GM21447 (cell line): Measurements from ENCODE around the gene GABRB1.

Experiments
- ATAC-seq: cut with Tn5 transposase; IDR thresholded peaks from one replicate; pipeline ENCODE4 v1.9.1; 2021; ENCODE audit not compliant: unreplicated experiment

The GABRB1 gene

DNA sequence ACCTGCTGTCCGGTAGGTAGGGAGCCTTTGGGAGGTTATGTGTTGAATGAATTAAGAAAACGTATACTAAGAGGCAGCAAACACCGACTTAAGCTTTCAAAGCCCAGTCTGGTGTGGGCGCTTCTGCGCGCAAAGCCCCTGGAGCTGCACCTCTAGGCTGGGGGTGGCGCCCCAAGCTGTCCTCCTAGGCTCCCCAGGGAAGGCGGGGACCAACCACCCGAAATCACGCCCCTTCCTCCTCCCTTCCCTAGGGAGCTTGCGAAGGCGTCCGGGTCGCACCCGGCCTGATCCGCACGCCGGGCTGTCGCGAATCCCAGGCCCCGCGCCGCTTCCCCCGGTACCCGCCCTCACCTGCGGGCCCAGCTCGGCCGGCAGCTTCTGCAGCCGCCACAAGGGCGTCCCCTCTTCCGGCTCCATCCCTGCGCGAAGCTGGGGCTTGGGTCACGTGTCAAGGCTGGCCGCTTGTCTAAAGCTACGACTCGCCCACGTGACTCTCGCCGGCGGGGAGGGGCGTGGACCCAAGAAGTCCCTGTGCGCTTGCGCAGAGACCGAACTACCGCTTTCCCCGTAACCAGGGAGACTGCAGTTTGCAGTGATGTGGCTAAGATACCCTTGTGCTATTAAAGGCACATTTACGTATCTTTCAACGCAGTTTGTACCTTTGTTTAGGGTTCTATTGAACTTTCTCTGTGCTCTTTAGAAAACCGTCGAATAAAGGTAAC is 432.0 kb downstream of the GABRB1 start, which contains the start of gene COMMD8:
COMMD8 (minus strand) TSS at position 468 of the 722 bp plus-strand sequence; CDS start at position 417, 51 bp downstream.
- peak; percentile 89 for ATAC-seq

DNA sequence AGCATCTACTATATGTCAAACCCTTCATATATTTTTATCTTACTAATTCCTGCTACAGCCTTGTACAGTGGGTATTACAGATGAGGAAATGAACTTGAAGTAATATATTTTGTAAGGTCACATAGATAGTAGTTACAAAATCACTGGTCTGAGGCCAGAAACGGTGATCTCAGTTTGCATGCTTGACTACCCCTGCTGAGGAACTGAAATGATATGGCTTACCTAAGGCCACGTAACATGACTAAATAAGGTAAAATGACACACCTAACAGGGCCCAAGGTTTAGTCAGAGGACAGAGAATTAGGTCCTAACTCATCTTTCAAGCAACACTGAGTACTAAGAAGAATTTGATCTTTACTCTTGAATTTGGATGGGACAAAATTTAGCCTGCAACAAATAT is 433.6 kb downstream of the GABRB1 start:
- peak; percentile 30 for ATAC-seq

DNA sequence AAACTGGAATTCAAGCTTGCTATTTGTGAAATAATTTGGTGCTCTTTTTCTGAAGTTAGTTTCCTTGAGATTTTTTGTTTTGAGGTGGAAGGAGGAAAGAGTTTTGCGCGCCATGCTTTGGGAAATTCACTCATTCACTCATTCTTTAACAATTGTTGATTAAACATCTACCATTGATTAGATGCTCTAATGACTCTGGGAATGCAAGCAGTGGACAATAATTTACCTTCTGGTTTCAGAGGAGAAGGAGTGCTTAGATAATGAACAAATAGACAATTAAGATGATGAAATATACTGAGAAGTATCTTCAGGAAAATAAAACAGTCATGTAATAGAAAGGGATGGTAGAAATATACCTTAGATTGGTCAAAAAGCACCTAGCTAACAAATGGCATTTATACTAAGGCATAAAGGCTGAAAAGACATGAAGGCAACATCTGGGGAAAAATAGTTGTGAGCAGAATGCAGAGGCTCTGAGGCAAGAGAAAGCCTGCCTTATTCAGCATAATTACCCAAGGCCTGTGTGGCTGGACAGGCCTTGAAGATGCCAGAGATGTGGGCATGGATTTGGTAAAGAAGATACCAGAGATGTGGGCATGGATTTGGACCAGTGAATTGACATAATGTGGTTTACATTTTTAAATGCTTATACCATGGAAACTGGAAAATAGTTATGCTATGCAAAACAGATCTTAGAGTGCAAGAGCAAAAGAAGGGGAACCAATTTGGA is 434.9 kb downstream of the GABRB1 start:
- ATAC-seq, result no peak

DNA sequence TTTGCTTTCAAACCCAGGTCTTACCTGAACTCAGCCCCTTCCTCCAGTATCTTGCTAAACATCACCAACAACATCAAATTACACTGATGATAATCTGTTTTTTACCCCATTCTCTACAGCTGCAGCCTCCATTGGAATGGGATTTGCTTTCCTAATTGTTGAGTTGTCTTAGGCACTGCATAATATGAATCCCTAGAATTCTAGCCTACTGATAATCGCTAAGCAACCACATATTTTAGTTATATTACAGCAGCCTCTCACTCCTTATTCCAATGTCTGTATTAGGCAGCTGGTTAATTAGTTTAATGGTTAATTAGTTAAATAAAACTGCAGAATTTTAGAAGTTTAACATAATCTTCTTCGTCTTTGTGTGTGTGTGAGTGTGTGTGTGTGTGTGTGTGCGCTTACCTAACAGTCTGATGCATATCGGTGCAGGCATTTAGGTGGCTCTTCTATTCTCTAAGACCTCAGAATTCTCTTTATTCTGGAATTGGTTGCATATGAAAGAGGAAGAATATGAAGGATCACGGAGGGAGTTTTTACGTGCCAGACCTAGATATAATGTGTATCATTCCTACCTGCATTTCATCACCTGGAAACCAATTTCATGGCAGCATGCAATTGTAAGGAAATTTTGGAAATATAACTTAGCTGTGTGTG is 437.5 kb downstream of the GABRB1 start:
- ATAC-seq, result no peak

DNA sequence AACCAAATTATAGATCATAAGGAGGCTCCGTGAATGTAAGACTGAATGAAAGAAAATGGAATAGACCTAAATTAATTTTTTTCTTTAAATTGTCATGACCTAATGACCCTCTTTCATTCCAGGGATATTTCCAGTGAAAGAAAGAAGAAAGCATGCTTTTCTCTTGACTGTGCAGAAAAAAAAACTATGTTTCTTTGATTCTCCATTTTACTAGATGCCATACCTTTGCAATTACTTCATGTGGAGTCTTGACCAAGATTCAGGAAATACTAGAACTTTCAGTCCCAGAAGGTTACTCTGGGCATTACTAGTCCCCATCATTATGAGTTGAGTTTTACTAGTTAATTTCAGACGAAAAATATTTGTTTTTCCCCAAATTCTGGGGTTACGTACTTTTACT is 438.6 kb downstream of the GABRB1 start:
- no peak for ATAC-seq

DNA sequence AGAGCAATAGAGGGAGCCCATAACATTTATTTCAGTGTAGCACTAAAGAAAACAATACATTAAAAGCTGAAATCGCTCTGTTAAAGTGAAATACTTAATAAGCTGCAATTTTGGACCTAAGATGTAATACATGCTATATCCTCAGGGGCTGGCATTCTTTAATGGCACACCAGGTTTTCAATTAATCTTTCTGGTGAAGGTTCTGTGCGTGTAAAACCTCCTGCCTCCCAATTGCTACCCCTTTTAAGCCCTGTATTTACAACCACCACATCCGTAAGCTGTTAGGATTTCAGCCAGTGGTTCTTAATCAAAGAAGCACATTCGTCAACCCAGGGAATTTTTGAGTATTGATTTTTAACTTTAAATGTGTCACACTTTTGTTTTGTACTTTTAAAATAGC is 439.7 kb downstream of the GABRB1 start:
- no peak for ATAC-seq

DNA sequence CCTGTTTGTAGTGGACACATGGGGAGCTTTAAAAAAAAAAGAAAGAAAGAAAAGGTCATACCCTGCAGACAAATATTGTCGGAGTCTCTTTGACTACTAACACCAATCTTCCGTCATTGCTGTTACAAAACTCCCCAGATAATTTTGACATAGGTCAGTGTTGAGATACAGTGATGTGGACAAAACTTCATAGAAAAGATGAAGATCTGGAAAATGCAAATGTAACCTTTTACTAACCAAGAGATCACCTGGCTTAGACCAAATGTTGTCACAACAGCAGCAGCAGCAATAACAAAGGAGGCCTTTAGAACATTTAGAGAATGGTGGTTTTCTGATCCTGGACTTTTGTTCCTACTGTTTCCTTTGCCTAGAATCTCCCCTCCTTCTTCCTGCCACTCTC is 440.2 kb downstream of the GABRB1 start:
- no peak for ATAC-seq

DNA sequence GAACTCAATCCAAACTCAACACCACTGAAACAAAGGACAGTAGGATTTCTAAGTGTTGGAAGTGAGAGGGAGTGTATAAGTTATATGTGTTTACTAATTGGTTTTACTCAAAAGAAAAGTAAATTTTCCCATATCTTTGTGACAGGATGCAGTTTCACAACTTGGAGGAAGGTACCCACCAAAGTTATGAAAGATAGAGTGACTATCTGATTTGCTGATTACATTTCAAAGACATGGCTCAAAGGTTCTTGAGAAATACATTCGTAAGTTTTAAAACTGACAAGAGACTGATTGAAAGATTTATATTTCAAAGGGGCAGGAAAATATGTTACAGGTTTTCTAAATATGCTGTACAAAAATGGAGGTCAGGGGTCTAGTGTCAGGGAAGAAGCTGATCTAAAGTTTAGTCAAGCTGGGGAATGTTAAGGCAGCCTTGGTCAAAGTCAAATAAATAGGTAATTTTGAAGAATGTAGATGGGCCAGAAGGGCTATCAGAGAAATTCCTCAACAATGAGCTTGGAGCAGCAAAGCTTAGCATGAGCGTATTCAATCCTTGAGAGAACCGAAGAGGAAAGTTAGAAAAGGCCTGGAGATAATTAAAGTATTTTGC is 441.9 kb downstream of the GABRB1 start:
- ATAC-seq, result no peak

DNA sequence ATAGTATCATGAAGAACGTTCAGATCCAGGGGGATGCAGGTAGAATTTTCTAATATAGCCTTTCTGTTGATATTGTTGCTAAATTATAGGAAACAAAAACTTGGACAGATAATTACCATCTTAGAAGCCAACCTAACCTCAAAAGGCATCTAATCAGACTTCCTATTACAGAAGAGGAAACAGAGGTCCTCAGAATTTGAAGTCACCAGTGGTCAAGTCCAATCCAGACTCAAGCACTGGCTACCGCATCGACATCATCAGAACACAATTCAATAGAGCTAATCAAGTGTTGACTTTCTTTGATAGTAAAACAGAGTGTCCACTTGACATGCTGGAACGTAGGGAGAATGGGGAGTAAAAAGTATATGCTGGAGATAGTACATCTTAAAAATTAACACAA is 443.4 kb downstream of the GABRB1 start:
- ATAC-seq, result no peak

DNA sequence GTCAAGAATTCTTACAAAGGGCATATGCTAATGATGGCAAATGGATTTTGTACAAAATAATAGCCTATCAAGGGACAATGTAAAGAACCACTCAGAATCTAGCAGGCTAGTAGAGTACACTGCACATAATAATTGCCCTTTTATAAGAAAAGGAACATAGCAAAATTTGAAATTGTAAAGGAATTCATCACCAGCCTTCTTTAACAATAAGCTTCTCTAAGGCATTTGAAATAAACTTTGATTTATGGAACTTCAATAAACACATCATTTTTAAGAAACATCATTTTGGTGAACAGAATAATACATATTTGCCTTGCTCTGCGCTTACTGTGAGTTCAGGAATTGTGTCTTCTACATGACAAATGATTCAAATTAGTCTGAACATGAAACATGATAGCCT is 444.0 kb downstream of the GABRB1 start:
- ATAC-seq, result no peak
